DND-41 (cell line): Measurements from ENCODE around the gene DIS3L2.

Experiments used
- CTCF ChIP-seq: IDR thresholded peaks from 2 replicates; pipeline ENCODE4 v1.5.1; 2012; ENCODE audit warnings: borderline replicate concordance, low read length, moderate library complexity, mild to moderate bottlenecking; ENCODE audit not compliant: poor library complexity, severe bottlenecking; ENCODE audit errors: extremely low read depth
- EZH2 ChIP-seq: IDR thresholded peaks from 3 replicates; pipeline ENCODE4 v1.6.1; 2012; ENCODE audit warnings: borderline replicate concordance, low read depth, mild to moderate bottlenecking, moderate library complexity, low read length, inconsistent platforms; ENCODE audit not compliant: severe bottlenecking

GRCh38 chr2:231937057-231937456 lies 24.5 kb upstream of the DIS3L2 start:
- TF ChIP-seq EZH2 (no peak), CTCF (no peak)
